DLD1 (cell line): Measurements from ENCODE around the gene SEMA3F.
"Not testable (repeated sequence)": the region's sequence is repeated elsewhere in the genome, so short reads cannot be mapped to it uniquely, and the experiment has no call there.

Experiments
- in situ Hi-C: cut with HindIII; loops from 2 replicates; pipeline ENCODE4 v1.10.0; 2017; ENCODE audit warnings: low sequenced_read_pairs

Gene SEMA3F

GRCh38 chr3:50227390-50228183, 72.5 kb downstream of the SEMA3F start:
- in situ Hi-C loops = no loop called here

- in situ Hi-C loops = not testable (repeated sequence)
Measured at GRCh38 chr3:50228184-50228763, 73.2 kb downstream of the SEMA3F start.

DNA sequence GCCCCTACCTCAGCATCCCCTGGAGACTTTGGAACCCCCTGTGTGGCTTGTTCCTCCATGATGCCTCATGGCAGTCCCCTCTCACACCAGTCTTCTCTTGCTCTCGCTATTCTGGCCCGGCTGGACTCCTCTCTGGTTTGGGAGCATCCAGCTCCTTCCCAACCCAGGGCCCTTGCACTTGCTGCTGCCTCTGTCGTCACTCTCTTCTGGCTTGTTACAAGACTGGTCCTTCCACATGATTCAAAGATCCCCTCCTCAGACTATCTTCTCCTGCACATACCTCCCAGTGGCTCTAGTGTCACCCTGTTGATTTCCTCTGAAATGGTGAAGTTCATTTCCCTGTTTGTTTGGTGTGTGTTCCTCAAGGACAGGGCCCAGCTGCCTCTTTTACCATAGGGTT, 74.4 kb downstream of the SEMA3F start:
- in situ Hi-C loops = no loop called here

DNA sequence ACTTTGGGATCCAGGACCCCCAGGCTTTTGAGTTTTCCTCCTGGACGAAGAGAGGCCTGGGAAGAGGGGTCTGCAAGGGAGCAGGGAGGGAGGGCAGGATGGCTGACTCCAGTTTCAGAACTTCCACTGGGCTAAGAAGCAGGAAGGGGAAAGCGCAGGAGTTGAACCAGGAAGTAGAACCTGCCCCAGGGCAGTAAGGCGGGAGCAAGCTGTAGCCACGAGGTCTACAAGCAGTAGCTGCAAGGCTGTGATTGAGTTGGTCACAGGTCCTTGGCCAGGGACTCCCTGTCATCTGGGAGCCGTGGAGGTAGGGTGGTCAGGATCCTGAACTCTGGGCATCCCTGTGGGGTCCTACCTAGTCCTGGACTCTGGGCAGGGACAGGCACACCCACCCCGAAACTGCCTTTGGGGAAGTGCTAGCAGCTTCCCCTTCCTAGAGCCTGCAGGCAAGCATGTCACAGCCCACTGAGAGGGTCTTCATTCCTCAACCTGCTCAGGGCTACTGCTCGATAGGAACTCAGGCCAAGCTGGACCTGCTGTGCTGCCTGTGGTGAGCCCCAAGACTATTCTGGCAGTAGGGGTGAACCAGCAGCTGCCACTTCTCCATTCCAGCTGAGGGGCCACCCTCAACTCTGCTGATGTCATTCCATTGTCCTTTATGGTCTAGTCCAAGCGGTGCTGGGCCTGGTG, 75.1 kb downstream of the SEMA3F start:
- in situ Hi-C loops = no loop called here

- in situ Hi-C loops = no loop called here
Measured at GRCh38 chr3:50230794-50231125, 75.6 kb downstream of the SEMA3F start.

DNA sequence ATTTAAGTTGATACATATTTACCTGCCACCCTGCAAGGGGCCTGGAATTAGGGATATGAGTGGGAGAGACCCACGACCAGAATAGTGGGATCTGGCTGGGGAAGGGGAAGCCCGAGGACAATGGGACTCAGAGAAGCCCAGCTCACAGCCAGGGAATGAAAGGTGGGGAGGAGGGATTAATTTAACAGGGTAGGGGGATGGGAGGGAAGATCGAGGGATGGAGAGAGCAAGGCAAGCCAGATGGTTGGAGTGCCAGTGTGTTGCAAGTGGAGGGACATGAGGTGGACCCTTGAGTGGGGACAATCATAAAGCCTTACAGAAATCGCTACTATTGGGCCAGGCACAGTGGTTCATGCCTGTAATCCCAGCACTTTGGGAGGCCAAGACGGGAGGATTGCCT, 76.5 kb downstream of the SEMA3F start:
- in situ Hi-C loops = no loop called here

DNA sequence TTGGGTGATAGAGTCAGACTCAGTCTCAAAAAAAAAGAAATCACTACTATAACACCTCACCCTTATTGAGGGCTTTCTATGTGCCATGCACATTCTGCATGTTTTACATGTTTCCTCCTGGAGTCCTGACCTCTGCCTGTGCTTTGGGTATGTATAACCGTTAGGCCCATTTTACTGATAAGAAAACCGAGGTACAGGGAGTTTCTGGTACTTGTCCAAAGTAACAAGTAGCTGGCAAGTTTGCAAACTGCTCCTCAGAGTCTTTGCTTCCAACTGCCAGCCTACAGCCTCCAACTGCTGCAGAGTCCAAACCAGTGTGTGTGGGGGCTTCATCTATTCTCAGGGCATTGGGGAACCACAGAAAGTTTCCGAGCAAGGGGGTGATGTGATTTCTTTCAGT, 77.2 kb downstream of the SEMA3F start:
- in situ Hi-C loops = no loop called here

GRCh38 chr3:50233176-50233575, 78.1 kb downstream of the SEMA3F start:
- in situ Hi-C loops = no loop called here

- in situ Hi-C loops = no loop called here
Measured at GRCh38 chr3:50235716-50236483, 80.8 kb downstream of the SEMA3F start, which contains the start of gene GNAI2. GNAI2 (plus strand) TSS chr3:50236204; CDS start chr3:50236336, 132 bp downstream.

DNA sequence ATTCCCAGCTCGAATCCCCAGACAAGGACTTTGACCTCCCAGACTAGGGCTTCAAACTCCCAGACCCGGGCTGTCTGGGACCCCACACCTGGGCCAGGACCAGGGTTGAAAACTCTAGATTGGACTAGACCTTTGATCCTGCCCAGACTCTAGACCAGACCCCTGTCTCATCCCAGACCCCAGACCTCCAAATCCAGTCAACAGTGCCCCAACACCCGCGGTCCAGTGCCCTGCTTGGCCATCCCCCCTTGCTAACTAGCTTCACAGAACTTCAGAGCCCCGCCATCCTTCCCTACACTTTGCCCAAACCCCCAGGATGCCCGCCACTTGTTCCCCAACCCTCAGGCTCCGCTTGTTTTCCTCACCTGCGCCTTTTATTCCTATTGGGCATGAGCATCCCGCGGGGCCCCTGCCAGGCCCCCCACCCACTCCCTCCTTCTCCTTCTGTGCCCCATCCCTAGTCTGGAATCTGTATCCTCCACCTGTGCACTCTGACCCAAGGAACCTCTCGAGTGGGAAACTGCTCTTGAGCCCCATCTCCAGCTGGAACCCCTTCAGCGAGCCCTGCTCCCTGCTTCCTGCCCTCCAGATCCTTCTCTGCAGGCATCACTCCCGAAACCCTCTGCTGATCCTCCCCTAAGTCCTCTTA, 81.5 kb downstream of the SEMA3F start:
- in situ Hi-C loops = no loop called here

GRCh38 chr3:50237133-50237651, 82.1 kb downstream of the SEMA3F start:
- in situ Hi-C loops = no loop called here

DNA sequence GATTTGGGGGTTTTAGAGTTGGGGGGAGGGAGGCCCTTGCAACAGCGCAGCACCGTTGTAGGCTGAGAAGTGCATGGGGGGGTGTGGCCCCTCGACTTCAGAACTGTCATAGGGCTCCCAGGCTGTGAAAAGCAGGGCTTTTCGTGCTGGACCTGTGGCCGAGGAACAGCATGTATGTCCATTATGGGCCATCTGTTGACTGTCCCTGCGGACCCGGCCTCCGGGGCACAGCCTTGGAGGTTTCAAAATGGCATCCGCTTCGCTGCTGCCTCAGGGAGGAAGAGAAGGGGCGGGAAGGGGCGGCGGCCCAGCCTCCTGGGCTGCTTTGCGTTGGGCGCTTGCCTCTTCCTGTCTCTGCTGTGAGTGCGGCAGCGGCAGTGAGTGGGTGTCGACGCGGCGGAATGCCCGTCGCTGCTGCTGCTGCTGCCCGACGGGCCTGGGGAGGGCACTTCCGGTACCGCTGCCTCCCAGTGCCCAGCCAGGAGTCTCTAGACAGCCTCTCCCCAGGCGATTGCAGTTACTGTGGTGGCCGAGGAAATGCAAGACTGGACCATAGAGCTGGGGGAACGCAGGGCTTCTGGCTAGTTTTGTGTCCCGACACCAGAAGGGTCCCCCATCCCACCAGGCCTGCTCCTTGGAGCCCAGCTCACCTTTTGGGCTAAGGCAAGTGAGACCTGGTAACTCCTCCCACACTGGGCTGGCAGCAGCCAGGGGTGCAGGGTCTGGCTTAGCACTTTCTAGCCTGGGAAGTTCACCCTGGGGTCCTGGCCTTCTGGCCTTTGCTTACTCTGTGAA, 82.8 kb downstream of the SEMA3F start:
- in situ Hi-C loops = no loop called here

DNA sequence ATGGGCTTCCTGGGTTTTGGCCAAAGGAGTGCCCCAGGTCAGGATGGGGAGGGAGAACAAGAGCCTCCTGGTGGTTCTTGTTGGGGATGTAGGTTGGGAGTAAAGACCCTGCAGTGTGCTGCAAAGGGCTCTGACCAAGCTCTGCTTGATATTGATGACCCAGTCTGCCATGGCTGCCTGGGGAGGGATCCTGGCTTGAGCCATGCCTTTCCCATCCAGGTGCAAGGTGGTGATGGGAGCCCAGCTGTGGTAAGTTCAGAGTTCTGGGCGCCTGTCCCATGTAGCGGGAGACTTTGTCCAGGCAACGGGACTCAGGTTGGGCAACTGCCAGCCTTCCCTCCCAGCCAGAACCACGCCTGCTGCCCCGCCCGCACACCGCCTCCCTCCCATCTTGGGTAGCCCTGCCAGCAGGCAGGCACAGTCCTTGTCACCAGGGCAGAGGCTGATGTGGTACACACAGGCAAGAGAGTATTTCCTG, 83.5 kb downstream of the SEMA3F start:
- in situ Hi-C loops = no loop called here
